ENCODE measurements around the gene DDX20.
A peak's percentile ranks its signal among the peaks of the same experiment; 100 is the strongest.

The DDX20 gene

DNA sequence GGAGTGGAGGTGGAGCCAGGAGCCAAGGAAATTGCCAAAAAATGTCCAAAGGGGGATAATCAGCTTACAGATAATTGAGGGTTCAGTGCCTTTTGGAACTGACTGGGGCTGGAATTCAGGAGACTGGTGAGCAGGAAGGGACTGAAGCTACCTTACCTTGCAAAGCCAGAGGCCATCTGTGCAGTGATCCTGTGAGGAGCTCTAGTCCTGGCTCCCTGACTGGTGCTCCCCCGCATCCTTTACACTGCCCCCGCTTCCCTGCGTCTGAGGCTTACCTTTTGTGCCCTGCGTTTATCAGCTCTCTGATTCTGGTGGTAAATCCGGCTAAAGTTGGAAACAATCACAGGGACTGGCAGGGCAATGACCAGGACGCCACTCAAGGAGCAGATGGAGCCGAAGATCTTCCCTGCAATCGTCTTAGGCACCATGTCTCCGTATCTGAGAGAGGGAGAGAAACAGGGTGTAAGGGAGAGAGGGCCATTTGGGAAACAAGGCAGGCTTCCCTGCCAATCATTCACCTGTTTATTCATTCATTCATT lies 31.0 kb downstream of the DDX20 start:
- Histone ChIP-seq H2BK12ac (ENCODE audit: low read length in 2 of 2) (no peak overlapping the region), H3K9ac (ENCODE audit: low read length) (no peak overlapping the region), H4K8ac (ENCODE audit: low read length) (no peak overlapping the region), H3K27ac (ENCODE audit: low read length, poor library complexity, severe bottlenecking) (no peak overlapping the region), H3K9me3 (ENCODE audit: control insufficient read depth, low read length) (no peaks in the 10 kb centered on the region), H2AFZ (ENCODE audit: low read depth, low read length) (no peak overlapping the region), H3K27me3 (ENCODE audit: control insufficient read depth in 1 of 2, insufficient read depth in 1 of 2, low read length in 2 of 2) (peaks cover 34 to 51% of the 10 kb centered on the region in 2 experiments), H3K4me3 (ENCODE audit: insufficient read depth in 1 of 2, low read depth in 1 of 2, low read length in 2 of 2) (no peak overlapping the region), H3K4me2 (ENCODE audit: low read length, poor library complexity, severe bottlenecking) (no peak overlapping the region), H3K14ac (ENCODE audit: low read length in 2 of 2) (no peak overlapping the region), H2BK5ac (ENCODE audit: low read depth, low read length, poor library complexity, severe bottlenecking) (no peak overlapping the region), H3K79me1 (replicated peaks; ENCODE audit: low read length, poor library complexity, severe bottlenecking) (no peaks in the 10 kb centered on the region), H2BK120ac (ENCODE audit: low read depth, low read length) (no peak overlapping the region), H3K4me1 (ENCODE audit: control insufficient read depth, insufficient read depth, low read depth, low read length) (no peaks in the 10 kb centered on the region), H3K18ac (ENCODE audit: low read depth in 1 of 2, low read length in 2 of 2) (no peak overlapping the region), H3K23ac (ENCODE audit: low read length in 2 of 2) (no peak overlapping the region), H2BK15ac (ENCODE audit: low read depth, poor library complexity, severe bottlenecking) (no peak overlapping the region), H3K36me3 (ENCODE audit: control insufficient read depth in 1 of 2, insufficient read depth in 2 of 2, low read depth in 1 of 2, low read length in 2 of 2) (no peaks in the 10 kb centered on the region), H3K4ac (ENCODE audit: low read depth in 1 of 2, low read length in 2 of 2) (no peak overlapping the region), H4K91ac (ENCODE audit: low read length) (no peak overlapping the region), H2AK5ac (ENCODE audit: low read length, severe bottlenecking) (no peak overlapping the region)
- DNase-seq: no peak
- 81% methylated on average over 9 of the region's 9 CpGs for WGBS

DNA sequence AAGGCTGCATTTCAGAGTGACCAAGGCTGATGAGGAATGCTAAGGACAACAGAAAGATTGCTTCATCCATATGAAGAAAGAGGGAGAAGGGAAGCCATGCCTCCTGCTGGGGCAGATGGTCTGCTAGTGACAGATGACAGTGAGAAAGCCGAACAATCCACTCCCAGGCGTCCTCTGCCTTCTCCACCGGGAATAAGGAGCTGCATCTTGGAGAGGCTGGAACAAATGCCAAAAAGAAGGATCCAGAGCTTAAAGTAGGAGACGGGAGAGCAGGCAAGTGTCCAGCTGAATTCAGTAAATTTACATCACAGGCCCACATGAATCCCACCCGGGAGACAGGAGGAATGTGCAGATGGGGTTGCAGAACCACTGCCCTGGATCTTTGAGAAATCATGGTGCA lies 33.4 kb downstream of the DDX20 start:
- Histone ChIP-seq H3K14ac (ENCODE audit: low read length in 2 of 2) (no peak overlapping the region), H3K4me1 (ENCODE audit: control insufficient read depth, insufficient read depth, low read depth, low read length) (no peaks in the 10 kb centered on the region), H3K23ac (ENCODE audit: low read length in 2 of 2) (no peak overlapping the region), H4K8ac (ENCODE audit: low read length) (no peak overlapping the region), H3K4me3 (ENCODE audit: insufficient read depth in 1 of 2, low read depth in 1 of 2, low read length in 2 of 2) (no peak overlapping the region), H3K79me1 (replicated peaks; ENCODE audit: low read length, poor library complexity, severe bottlenecking) (no peaks in the 10 kb centered on the region), H3K18ac (ENCODE audit: low read depth in 1 of 2, low read length in 2 of 2) (no peak overlapping the region), H2BK15ac (ENCODE audit: low read depth, poor library complexity, severe bottlenecking) (no peak overlapping the region), H4K91ac (ENCODE audit: low read length) (no peak overlapping the region), H2AFZ (ENCODE audit: low read depth, low read length) (no peak overlapping the region), H2BK5ac (ENCODE audit: low read depth, low read length, poor library complexity, severe bottlenecking) (no peak overlapping the region), H2BK120ac (ENCODE audit: low read depth, low read length) (no peak overlapping the region), H3K4me2 (ENCODE audit: low read length, poor library complexity, severe bottlenecking) (no peak overlapping the region), H3K9me3 (ENCODE audit: control insufficient read depth, low read length) (no peaks in the 10 kb centered on the region), H3K27ac (ENCODE audit: low read length, poor library complexity, severe bottlenecking) (no peak overlapping the region), H3K4ac (ENCODE audit: low read depth in 1 of 2, low read length in 2 of 2) (no peak overlapping the region), H2AK5ac (ENCODE audit: low read length, severe bottlenecking) (no peak overlapping the region), H3K36me3 (ENCODE audit: control insufficient read depth in 1 of 2, insufficient read depth in 2 of 2, low read depth in 1 of 2, low read length in 2 of 2) (no peaks in the 10 kb centered on the region), H2BK12ac (ENCODE audit: low read length in 2 of 2) (no peak overlapping the region), H3K9ac (ENCODE audit: low read length) (no peak overlapping the region), H3K27me3 (ENCODE audit: control insufficient read depth in 1 of 2, insufficient read depth in 1 of 2, low read length in 2 of 2) (peaks cover 47 to 52% of the 10 kb centered on the region in 2 experiments)
- no peak for DNase-seq
- 77% methylated on average over 5 of the region's 5 CpGs for WGBS

DNA sequence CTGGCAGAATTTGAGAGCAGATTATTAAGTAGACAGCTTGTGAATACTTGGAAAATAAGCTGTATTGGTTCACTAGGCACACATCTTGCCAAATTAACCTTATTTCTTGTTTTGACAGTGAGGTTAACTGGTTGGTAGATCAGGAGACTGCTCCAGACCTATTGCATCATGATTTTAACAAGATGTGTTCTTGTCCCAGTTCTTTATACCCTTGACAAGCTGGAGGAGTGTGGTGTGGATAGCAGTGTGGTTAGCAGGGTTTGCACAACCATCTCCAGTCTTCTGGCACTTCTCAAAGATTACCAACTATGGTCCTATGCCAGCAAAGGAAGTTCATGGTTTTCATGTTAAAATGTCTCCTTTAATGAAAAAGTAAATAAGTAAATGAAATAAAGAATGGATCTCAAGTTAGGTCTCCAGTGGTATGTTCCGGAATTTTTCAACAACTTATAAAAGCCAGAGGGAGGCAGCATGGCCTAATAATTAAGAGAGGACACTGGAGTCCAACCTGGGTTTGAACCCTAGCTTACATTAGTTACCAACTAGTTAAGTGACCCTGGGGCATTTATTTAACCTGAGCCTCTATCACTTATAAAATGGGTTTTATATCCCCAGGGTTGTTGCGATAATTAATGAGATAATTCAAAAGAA lies 34.1 kb downstream of the DDX20 start:
- no peak overlapping the region for H2AFZ ChIP-seq (ENCODE audit: low read depth, low read length)
- no peak overlapping the region for H3K4me2 ChIP-seq (ENCODE audit: low read length, poor library complexity, severe bottlenecking)
- H3K27me3 ChIP-seq (ENCODE audit: control insufficient read depth in 1 of 2, insufficient read depth in 1 of 2, low read length in 2 of 2): peaks cover 46 to 49% of the 10 kb centered on the region in 2 experiments
- 89% methylated on average over 1 of the region's 2 CpGs for WGBS
- H3K27ac ChIP-seq (ENCODE audit: low read length, poor library complexity, severe bottlenecking): no peak overlapping the region
- H3K79me1 ChIP-seq (replicated peaks; ENCODE audit: low read length, poor library complexity, severe bottlenecking): no peaks in the 10 kb centered on the region
- no peak overlapping the region for H3K9ac ChIP-seq (ENCODE audit: low read length)
- H3K4me3 ChIP-seq (ENCODE audit: insufficient read depth in 1 of 2, low read depth in 1 of 2, low read length in 2 of 2): no peak overlapping the region
- H3K9me3 ChIP-seq (ENCODE audit: control insufficient read depth, low read length): no peaks in the 10 kb centered on the region
- no peak overlapping the region for H2BK120ac ChIP-seq (ENCODE audit: low read depth, low read length)
- no peak overlapping the region for H2BK5ac ChIP-seq (ENCODE audit: low read depth, low read length, poor library complexity, severe bottlenecking)
- no peak overlapping the region for H3K23ac ChIP-seq (ENCODE audit: low read length in 2 of 2)
- H2BK12ac ChIP-seq (ENCODE audit: low read length in 2 of 2): no peak overlapping the region
- H3K4me1 ChIP-seq (ENCODE audit: control insufficient read depth, insufficient read depth, low read depth, low read length): no peaks in the 10 kb centered on the region
- H2BK15ac ChIP-seq (ENCODE audit: low read depth, poor library complexity, severe bottlenecking): no peak overlapping the region
- peak; percentile 15 for DNase-seq
- H4K8ac ChIP-seq (ENCODE audit: low read length): no peak overlapping the region
- no peak overlapping the region for H3K14ac ChIP-seq (ENCODE audit: low read length in 2 of 2)
- no peak overlapping the region for H3K18ac ChIP-seq (ENCODE audit: low read depth in 1 of 2, low read length in 2 of 2)
- H3K36me3 ChIP-seq (ENCODE audit: control insufficient read depth in 1 of 2, insufficient read depth in 2 of 2, low read depth in 1 of 2, low read length in 2 of 2): no peaks in the 10 kb centered on the region
- no peak overlapping the region for H3K4ac ChIP-seq (ENCODE audit: low read depth in 1 of 2, low read length in 2 of 2)
- no peak overlapping the region for H2AK5ac ChIP-seq (ENCODE audit: low read length, severe bottlenecking)
- no peak overlapping the region for H4K91ac ChIP-seq (ENCODE audit: low read length)

DNA sequence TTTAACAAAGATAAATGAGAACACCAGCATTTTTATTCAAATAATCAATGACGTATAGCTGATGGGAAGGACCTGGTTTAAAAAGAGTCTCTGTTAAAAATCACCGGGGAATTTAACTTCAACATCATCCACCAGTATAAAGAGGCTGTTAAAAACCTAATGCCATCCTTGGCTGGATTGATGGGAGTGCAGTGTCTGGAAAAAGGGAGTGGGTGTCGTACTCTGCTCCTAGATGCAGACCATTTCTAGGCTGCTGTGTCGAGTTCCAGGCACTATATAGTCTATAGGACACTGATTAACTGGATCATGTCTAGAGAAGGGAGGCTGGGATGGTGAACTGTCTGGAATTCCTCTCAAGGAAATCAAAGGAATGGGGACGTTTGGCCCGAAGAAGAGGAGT lies 36.1 kb downstream of the DDX20 start:
- Histone ChIP-seq H4K91ac (ENCODE audit: low read length) (no peak overlapping the region), H3K36me3 (ENCODE audit: control insufficient read depth in 1 of 2, insufficient read depth in 2 of 2, low read depth in 1 of 2, low read length in 2 of 2) (no peaks in the 10 kb centered on the region), H3K4ac (ENCODE audit: low read depth in 1 of 2, low read length in 2 of 2) (no peak overlapping the region), H3K27ac (ENCODE audit: low read length, poor library complexity, severe bottlenecking) (no peak overlapping the region), H3K23ac (ENCODE audit: low read length in 2 of 2) (no peak overlapping the region), H2BK5ac (ENCODE audit: low read depth, low read length, poor library complexity, severe bottlenecking) (no peak overlapping the region), H3K9me3 (ENCODE audit: control insufficient read depth, low read length) (no peaks in the 10 kb centered on the region), H2BK12ac (ENCODE audit: low read length in 2 of 2) (no peak overlapping the region), H2BK15ac (ENCODE audit: low read depth, poor library complexity, severe bottlenecking) (no peak overlapping the region), H3K18ac (ENCODE audit: low read depth in 1 of 2, low read length in 2 of 2) (no peak overlapping the region), H3K79me1 (replicated peaks; ENCODE audit: low read length, poor library complexity, severe bottlenecking) (no peaks in the 10 kb centered on the region), H3K4me1 (ENCODE audit: control insufficient read depth, insufficient read depth, low read depth, low read length) (no peaks in the 10 kb centered on the region), H3K4me3 (ENCODE audit: insufficient read depth in 1 of 2, low read depth in 1 of 2, low read length in 2 of 2) (no peak overlapping the region), H3K9ac (ENCODE audit: low read length) (no peak overlapping the region), H2AK5ac (ENCODE audit: low read length, severe bottlenecking) (no peak overlapping the region), H2BK120ac (ENCODE audit: low read depth, low read length) (no peak overlapping the region), H3K27me3 (ENCODE audit: control insufficient read depth in 1 of 2, insufficient read depth in 1 of 2, low read length in 2 of 2) (peaks cover 28 to 39% of the 10 kb centered on the region in 2 experiments), H4K8ac (ENCODE audit: low read length) (no peak overlapping the region), H3K14ac (ENCODE audit: low read length in 2 of 2) (no peak overlapping the region), H2AFZ (ENCODE audit: low read depth, low read length) (no peak overlapping the region), H3K4me2 (ENCODE audit: low read length, poor library complexity, severe bottlenecking) (no peak overlapping the region)
- WGBS: 82% methylated on average over 5 of the region's 6 CpGs
- no peak for DNase-seq
